D721Med (cell line): ENCODE data around the gene UQCRHL.
A peak's percentile ranks its signal among the peaks of the same experiment; 100 is the strongest.

Experiments used
- DNase-seq: peaks from one replicate; pipeline ENCODE4 v3.0.0; 2011; ENCODE audit warnings: low spot score; ENCODE audit not compliant: insufficient read length
- FAIRE-seq: peaks from 2 replicates; lab custom pipeline; 2011; peaks lifted over from hg19 to GRCh38; lab: Jason Lieb, UNC
- CTCF ChIP-seq: IDR thresholded peaks from 2 replicates; pipeline ENCODE4 v1.5.1; 2012; ENCODE audit warnings: mild to moderate bottlenecking, control low read depth; ENCODE audit not compliant: insufficient read depth; ENCODE audit errors: missing control alignments

The UQCRHL gene

GRCh38 chr1:15816674-15817073 is 9.2 kb upstream of the UQCRHL start:
- no peak for FAIRE-seq
- TF ChIP-seq CTCF: no peak

GRCh38 chr1:15810073-15810472 is 2.6 kb upstream of the UQCRHL start:
- DNase-seq (no peak), FAIRE-seq (no peak)
- no peak for TF ChIP-seq CTCF

More at GRCh38 chr1:15816674-15817073, 9.2 kb upstream of the UQCRHL start:
- no peak for DNase-seq

- DNase-seq (no peak), FAIRE-seq (no peak)
- TF ChIP-seq CTCF: no peak
Observed at GRCh38 chr1:15808955-15809354, 1.5 kb upstream of the UQCRHL start.

GRCh38 chr1:15807121-15807520 is 328 bp downstream of the UQCRHL start:
- FAIRE-seq: no peak
- no peak for TF ChIP-seq CTCF
- no peak for DNase-seq

GRCh38 chr1:15804060-15804459 is 3.4 kb downstream of the UQCRHL start:
- no peak for TF ChIP-seq CTCF
- no peak for FAIRE-seq
- DNase-seq: no peak

- DNase-seq: no peak
- TF ChIP-seq CTCF: peak; percentile 50
- no peak for FAIRE-seq
Observed at GRCh38 chr1:15803380-15803779, 4.1 kb downstream of the UQCRHL start.

- no peak for TF ChIP-seq CTCF
- DNase-seq (no peak), FAIRE-seq (no peak)
Observed at GRCh38 chr1:15802234-15802965, 5.0 kb downstream of the UQCRHL start.
